Transverse colon (tissue), 4 donors: ENCODE measurements around the gene DNAJC1. TPM values are rescaled to one million over a fixed set of nuclear protein-coding genes. Genes with fewer than 3 reads are reported as not detected.

Source experiments
- DNase-seq: peaks from one replicate; pipeline ENCODE4 v3.0.0-alpha.2; 2019
- H3K27ac ChIP-seq, 4 donors: fragments of 200-600 bp; sonication (generic); 2 replicates each; pipeline ENCODE4 v1.5.1; 2016 to 2018; ENCODE audit warnings: inconsistent platforms in 4 of 4
- H3K27me3 ChIP-seq: fragments of 200-600 bp; sonication (generic); 2 replicates; pipeline ENCODE4 v1.5.1; 2017; ENCODE audit warnings: inconsistent platforms
- H3K36me3 ChIP-seq, 4 donors: fragments of 200-600 bp; sonication (generic); 2 replicates each; pipeline ENCODE4 v1.5.1; 2017 to 2019; ENCODE audit warnings: inconsistent platforms in 4 of 4
- H3K4me1 ChIP-seq, 4 donors: fragments of 200-600 bp; sonication (generic); 2 replicates each; pipeline ENCODE4 v1.5.1; 2017 to 2020; ENCODE audit warnings: inconsistent platforms in 4 of 4
- H3K4me3 ChIP-seq, 4 donors: fragments of 200-600 bp; sonication (generic); 1 replicate in 1 of 4; 2 replicates in 3 of 4; pipeline versions ENCODE4 v1.5.1 to v1.6.1; 2017 to 2019; ENCODE audit warnings: inconsistent platforms in 4 of 4
- H3K9me3 ChIP-seq, 2 donors: fragments of 200-600 bp; sonication (generic); 2 replicates each; pipeline ENCODE4 v1.5.1; 2017 to 2019; ENCODE audit warnings: inconsistent platforms in 2 of 2
- EP300 ChIP-seq: sonication (generic); formaldehyde crosslinking; IDR thresholded peaks from one replicate; pipeline ENCODE4 v1.6.1; 2017; ENCODE audit warnings: antibody characterized with exemption, low read depth
- POLR2A ChIP-seq: fragments of 450-650 bp; IDR thresholded peaks from one replicate; pipeline ENCODE4 v1.6.1; 2016; ENCODE audit warnings: antibody characterized with exemption, mild to moderate bottlenecking, moderate library complexity
- POLR2AphosphoS5 ChIP-seq, 3 donors: sonication (generic); formaldehyde crosslinking; IDR thresholded peaks; one replicate each; pipeline ENCODE4 v1.6.1; 2016; ENCODE audit warnings: antibody characterized with exemption in 3 of 3
- WGBS, 2 donors: methylation state at CpG; one replicate each; pipeline ENCODE4 v1.1.5; 2018; ENCODE audit warnings: low coverage in 1 of 2; 5-methylcytosine and 5-hydroxymethylcytosine counted together
- in situ Hi-C, 4 donors: fragments of 200-750 bp; cut with MboI; loops; one replicate each; pipeline versions ENCODE4 v1.15.0 to v1.15.1; 2017; ENCODE audit warnings: low sequenced_read_pairs in 3 of 4, low pct_ligation_motif_present in 1 of 4, low pct_unique_long_range_greater_than_20kb in 1 of 4
- intact Hi-C: fragments of 100-400 bp; cut with DNase I; formaldehyde crosslinking; loops from one replicate; pipeline ENCODE4 v1.15.1; 2023; ENCODE audit warnings: low total_unique reads
- total RNA-seq, 4 donors: library from RNA; depleted of rRNA; stranded (reverse); fragments of >200 nt; gene quantifications; one replicate each; pipeline ENCODE4 v1.1.0, GENCODE V29; 2016
- TF ChIP-seq, protein P1 (sequence below), 5 experiments: fragments of 200-600 bp in 3 of 5; fragments of 450-650 bp in 2 of 5; sonication (generic) in 3 of 5; IDR thresholded peaks; 1 replicate in 2 of 5; 2 replicates in 3 of 5; pipeline ENCODE4 v1.5.1; 2016 to 2017; ENCODE audit warnings: antibody characterized with exemption in 5 of 5, inconsistent platforms in 3 of 5, mild to moderate bottlenecking in 2 of 5, moderate library complexity in 1 of 5

The DNAJC1 gene
- total RNA-seq, 4 donors from 2014 or later: 18.5 to 71.7 (median 48.4) TPM

DNA sequence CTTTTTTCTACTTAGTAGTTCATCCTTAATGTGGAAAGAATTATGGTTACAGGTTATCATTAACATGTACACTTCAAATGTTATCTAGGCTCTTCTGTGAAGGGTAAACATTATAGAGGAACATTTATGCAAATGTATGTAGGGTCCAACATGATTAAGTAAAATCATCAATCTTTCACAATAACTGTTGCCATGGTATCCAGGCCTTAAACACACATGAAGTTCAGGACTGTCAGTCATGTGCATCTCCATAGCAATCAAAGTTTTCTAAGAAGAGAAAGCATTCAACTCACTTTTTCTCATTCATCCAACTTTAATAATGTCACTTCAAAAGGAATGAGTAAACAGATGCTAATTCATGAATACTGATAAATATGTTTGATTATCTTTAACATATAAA lies 83.6 kb downstream of the DNAJC1 start:
- in situ Hi-C loops: no loop called here
- intact Hi-C loops: no loop called here
- Histone ChIP-seq H3K4me3 (no peak overlapping the region), H3K4me1 (no peaks in the 10 kb centered on the region), H3K27me3 (no peaks in the 10 kb centered on the region), H3K27ac (no peak overlapping the region), H3K36me3 (peaks cover 0 to 7% (median 0%) of the 10 kb centered on the region in 4 donors), H3K9me3 (no peaks in the 10 kb centered on the region)
- no peak for TF ChIP-seq POLR2A
- TF ChIP-seq, protein P1, sequence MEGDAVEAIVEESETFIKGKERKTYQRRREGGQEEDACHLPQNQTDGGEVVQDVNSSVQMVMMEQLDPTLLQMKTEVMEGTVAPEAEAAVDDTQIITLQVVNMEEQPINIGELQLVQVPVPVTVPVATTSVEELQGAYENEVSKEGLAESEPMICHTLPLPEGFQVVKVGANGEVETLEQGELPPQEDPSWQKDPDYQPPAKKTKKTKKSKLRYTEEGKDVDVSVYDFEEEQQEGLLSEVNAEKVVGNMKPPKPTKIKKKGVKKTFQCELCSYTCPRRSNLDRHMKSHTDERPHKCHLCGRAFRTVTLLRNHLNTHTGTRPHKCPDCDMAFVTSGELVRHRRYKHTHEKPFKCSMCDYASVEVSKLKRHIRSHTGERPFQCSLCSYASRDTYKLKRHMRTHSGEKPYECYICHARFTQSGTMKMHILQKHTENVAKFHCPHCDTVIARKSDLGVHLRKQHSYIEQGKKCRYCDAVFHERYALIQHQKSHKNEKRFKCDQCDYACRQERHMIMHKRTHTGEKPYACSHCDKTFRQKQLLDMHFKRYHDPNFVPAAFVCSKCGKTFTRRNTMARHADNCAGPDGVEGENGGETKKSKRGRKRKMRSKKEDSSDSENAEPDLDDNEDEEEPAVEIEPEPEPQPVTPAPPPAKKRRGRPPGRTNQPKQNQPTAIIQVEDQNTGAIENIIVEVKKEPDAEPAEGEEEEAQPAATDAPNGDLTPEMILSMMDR (IDR thresholded peaks at IDR 0.05): no peak
- no peak for TF ChIP-seq EP300
- TF ChIP-seq POLR2AphosphoS5 (IDR thresholded peaks at IDR 0.05): no peak
- no peak for DNase-seq

DNA sequence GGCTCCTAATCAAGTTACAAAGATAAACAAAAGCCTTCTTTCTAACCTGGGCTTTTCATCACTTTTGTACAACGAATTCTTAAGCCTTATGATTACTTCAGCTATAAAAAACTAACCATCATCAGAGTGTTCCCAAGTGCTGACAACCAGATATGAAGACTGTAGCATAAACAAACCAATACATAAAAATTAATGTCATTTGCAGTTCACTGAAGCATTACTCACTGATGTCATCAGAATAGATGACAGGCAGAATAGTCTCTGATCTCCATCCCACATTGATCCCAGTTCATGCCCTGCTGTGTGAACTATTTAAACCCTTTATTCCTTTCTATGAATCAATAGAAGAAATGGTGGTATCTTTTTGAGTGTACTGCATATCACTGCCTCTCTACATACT lies 84.4 kb downstream of the DNAJC1 start:
- 40 to 57% methylated on average over 1 of the region's 1 CpG for WGBS, 2 donors
- no peaks in the 10 kb centered on the region for H3K27me3 ChIP-seq
- no peak overlapping the region for H3K4me3 ChIP-seq
- no peaks in the 10 kb centered on the region for H3K4me1 ChIP-seq
- DNase-seq: no peak
- H3K27ac ChIP-seq: no peak overlapping the region
- peaks cover 0 to 7% (median 0%) of the 10 kb centered on the region in 4 donors for H3K36me3 ChIP-seq
- TF ChIP-seq EP300 (no peak), POLR2AphosphoS5 (IDR thresholded peaks at IDR 0.05) (no peak), POLR2A (no peak)
- TF ChIP-seq, protein P1 (IDR thresholded peaks at IDR 0.05): no peak
- in situ Hi-C loops: no loop called here
- no peaks in the 10 kb centered on the region for H3K9me3 ChIP-seq
- intact Hi-C loops: no loop called here

DNA sequence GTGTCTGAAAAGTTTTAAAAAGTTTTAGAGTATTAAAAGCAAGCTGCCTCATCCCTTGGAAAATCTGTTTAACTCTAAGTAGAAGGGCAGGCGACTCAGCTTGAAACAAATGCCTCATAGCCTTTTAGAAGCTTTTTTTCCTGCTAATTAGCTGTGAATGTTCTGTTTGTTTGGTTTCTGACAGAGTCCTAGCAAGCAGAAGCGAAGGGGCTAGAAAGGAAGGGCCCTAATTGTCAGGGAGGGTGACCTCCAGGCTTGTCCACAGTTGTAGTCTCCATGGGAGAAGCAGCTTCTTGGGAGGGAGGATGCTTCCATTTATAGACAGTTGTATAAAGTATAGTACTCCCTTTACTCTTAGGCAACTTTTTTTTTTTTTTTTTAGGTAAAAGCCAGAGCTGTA lies 90.9 kb downstream of the DNAJC1 start:
- WGBS, 2 donors: 86 to 100% methylated on average over 1 to 2 of the region's 2 CpGs
- in situ Hi-C loops (no loop called here), intact Hi-C loops (no loop called here)
- H3K36me3 ChIP-seq: no peaks in the 10 kb centered on the region
- TF ChIP-seq, protein P1 (IDR thresholded peaks at IDR 0.05): no peak
- TF ChIP-seq POLR2A (no peak), POLR2AphosphoS5 (IDR thresholded peaks at IDR 0.05) (no peak)
- no peak for DNase-seq
- H3K4me1 ChIP-seq: no peaks in the 10 kb centered on the region
- no peak overlapping the region for H3K27ac ChIP-seq
- H3K4me3 ChIP-seq: no peak overlapping the region
- H3K27me3 ChIP-seq: no peaks in the 10 kb centered on the region
- H3K9me3 ChIP-seq: no peaks in the 10 kb centered on the region

DNA sequence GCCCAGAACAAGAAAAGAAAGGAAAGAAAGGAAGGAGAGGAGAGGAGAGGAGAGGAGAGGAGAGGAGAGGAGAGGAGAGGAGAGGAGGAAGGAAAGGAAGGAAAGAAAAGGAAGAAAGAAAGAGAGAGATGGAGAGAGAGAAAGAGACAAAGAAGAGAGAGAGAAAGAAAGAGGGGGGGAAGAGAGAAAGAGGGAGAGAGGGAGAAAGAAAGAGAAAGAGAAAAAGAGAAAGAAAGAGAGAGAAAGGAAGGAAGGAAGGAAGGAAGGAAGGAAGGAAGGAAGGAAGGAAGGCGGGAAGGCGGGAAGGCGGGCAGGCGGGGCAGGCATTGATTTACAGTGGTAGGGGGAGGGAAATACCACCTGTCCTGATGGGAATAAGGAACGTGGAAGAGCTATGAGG lies 92.7 kb downstream of the DNAJC1 start:
- H3K4me3 ChIP-seq: no peak overlapping the region
- no peak for TF ChIP-seq POLR2AphosphoS5 (IDR thresholded peaks at IDR 0.05)

DNA sequence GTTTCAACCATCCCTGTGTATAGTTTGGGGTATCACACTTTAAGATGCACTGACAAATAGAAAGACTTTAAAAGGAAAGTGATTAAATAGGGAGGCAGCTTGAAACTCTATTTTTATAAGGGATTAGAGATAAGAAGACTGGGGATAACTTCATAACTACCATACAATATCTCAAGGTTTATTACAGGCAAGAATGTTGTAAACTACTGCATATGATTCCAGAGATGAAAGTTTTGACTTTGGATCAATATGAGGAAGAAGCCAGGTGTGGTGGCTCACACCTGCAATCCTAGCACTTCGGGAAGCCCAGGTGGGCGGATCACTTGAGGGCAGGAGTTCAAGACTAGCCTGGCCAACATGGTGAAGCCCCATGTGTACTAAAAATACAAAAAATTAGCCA lies 96.1 kb downstream of the DNAJC1 start:
- DNase-seq: no peak
- intact Hi-C loops (no loop called here), in situ Hi-C loops (no loop called here)
- TF ChIP-seq, protein P1 (IDR thresholded peaks at IDR 0.05): no peak
- no peak for TF ChIP-seq EP300
- TF ChIP-seq POLR2AphosphoS5 (IDR thresholded peaks at IDR 0.05): no peak
- TF ChIP-seq POLR2A: no peak
- Histone ChIP-seq H3K9me3 (no peaks in the 10 kb centered on the region), H3K4me1 (no peaks in the 10 kb centered on the region), H3K27me3 (no peaks in the 10 kb centered on the region), H3K27ac (no peak overlapping the region), H3K4me3 (no peak overlapping the region), H3K36me3 (peaks cover 0 to 9% (median 0%) of the 10 kb centered on the region in 4 donors)
- 75% methylated on average over 2 of the region's 2 CpGs; no CpG with 5 or more reads in 1 of the 2 donors for WGBS, 2 donors

More for the DNA sequence above, 92.7 kb downstream of the DNAJC1 start:
- H3K9me3 ChIP-seq: no peaks in the 10 kb centered on the region
- no peaks in the 10 kb centered on the region for H3K4me1 ChIP-seq
- intact Hi-C loops (no loop called here), in situ Hi-C loops (no loop called here)
- DNase-seq: no peak
- H3K36me3 ChIP-seq: no peaks in the 10 kb centered on the region
- no peaks in the 10 kb centered on the region for H3K27me3 ChIP-seq
- 95 to 98% methylated on average over 5 of the region's 5 CpGs for WGBS, 2 donors
- H3K27ac ChIP-seq: no peak overlapping the region
